NCI-H446 treated with DMSO at 0.1 percent for 48 hours (cell line): Measurements from ENCODE around the gene TSPAN15.

ENCODE experiments used
- DNase-seq: peaks from one replicate; lab custom pipeline; 2025; lab: John Stamatoyannopoulos, UW

The TSPAN15 gene

GRCh38 chr10:69451209-69451783 lies at the start of gene TSPAN15:
TSS of gene TSPAN15 (plus strand) at chr10:69451465. CDS start at chr10:69451595, 130 bp downstream.
- DNase-seq: peak; percentile 48

- no peak for DNase-seq
These were observed 48.9 kb upstream of the TSPAN15 start for GRCh38 chr10:69402386-69402785.

GRCh38 chr10:69403066-69403465 lies 48.2 kb upstream of the TSPAN15 start:
- DNase-seq: no peak

- no peak for DNase-seq
These were observed 47.7 kb upstream of the TSPAN15 start for GRCh38 chr10:69403519-69403918.

GRCh38 chr10:69404786-69405185 lies 46.5 kb upstream of the TSPAN15 start:
- no peak for DNase-seq

GRCh38 chr10:69405221-69405620 lies 46.0 kb upstream of the TSPAN15 start:
- DNase-seq: no peak

- no peak for DNase-seq
These were observed 44.9 kb upstream of the TSPAN15 start for GRCh38 chr10:69406302-69406811.

GRCh38 chr10:69406816-69407580 lies 44.3 kb upstream of the TSPAN15 start:
- DNase-seq: no peak

GRCh38 chr10:69407621-69408301 lies 43.5 kb upstream of the TSPAN15 start:
- no peak for DNase-seq

GRCh38 chr10:69408318-69409175 lies 42.7 kb upstream of the TSPAN15 start:
- peak; percentile 65 for DNase-seq

GRCh38 chr10:69409176-69409495 lies 42.1 kb upstream of the TSPAN15 start:
- DNase-seq: no peak

- DNase-seq: no peak
These were observed 41.3 kb upstream of the TSPAN15 start for GRCh38 chr10:69409968-69410367.

GRCh38 chr10:69410487-69410886 lies 40.8 kb upstream of the TSPAN15 start:
- DNase-seq: no peak

- DNase-seq: no peak
These were observed 39.8 kb upstream of the TSPAN15 start for GRCh38 chr10:69411476-69411875.

GRCh38 chr10:69412232-69412790 lies 39.0 kb upstream of the TSPAN15 start:
- no peak for DNase-seq

- DNase-seq: peak; percentile 39
These were observed 37.9 kb upstream of the TSPAN15 start for GRCh38 chr10:69413221-69413865.

- DNase-seq: no peak
These were observed 36.9 kb upstream of the TSPAN15 start for GRCh38 chr10:69414036-69415018.

- no peak for DNase-seq
These were observed 36.2 kb upstream of the TSPAN15 start for GRCh38 chr10:69415049-69415448.

- peak; percentile 39 for DNase-seq
These were observed 35.3 kb upstream of the TSPAN15 start for GRCh38 chr10:69415951-69416350.

GRCh38 chr10:69416695-69417094 lies 34.6 kb upstream of the TSPAN15 start, which contains the start of gene TACR2:
TSS of gene TACR2 (minus strand) at chr10:69416918. CDS start at chr10:69416323, 595 bp downstream.
- DNase-seq: no peak
